NT2/D1 (cell line): ENCODE results near the gene SDHAF1.

Experiments used
- YY1 ChIP-seq: IDR thresholded peaks from 2 replicates; pipeline ENCODE4 v1.6.1; 2011; ENCODE audit not compliant: insufficient read length, insufficient read depth
- ZNF274 ChIP-seq: IDR thresholded peaks from 2 replicates; pipeline ENCODE4 v1.6.1; 2011; ENCODE audit warnings: mild to moderate bottlenecking, low read depth, low read length

GRCh38 chr19:36043952-36044351 is 49.0 kb downstream of the SDHAF1 start:
- TF ChIP-seq ZNF274 (no peak), YY1 (no peak)
